ENCODE data around the gene OR5K2. TPM values are rescaled to one million over a fixed set of nuclear protein-coding genes. Genes with fewer than 3 reads are reported as not detected.

The OR5K2 gene
- total RNA-seq, 1 donor from 2014 or later: not detected

DNA sequence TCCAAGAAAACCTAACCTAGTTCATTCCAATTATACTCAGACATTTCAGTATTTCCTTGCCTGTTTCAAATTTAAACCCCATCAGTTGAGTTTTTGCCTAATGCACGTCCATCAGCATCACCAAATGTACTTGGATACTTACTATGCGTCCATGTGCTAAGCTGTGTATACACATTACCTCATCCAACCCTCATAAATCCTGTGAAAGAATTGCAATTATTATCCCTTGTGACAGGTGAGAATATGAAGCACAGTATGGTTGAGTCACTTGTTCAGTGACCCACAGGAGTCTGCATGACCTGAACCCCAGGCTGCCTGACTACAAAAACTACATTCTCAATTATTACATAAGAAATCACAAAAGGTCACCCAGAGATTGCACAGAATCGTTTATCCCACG is 2.5 kb downstream of the OR5K2 start:
- H3K27ac Mint-ChIP-seq (ENCODE audit: unreplicated experiment): no peak overlapping the region
- H3K36me3 Mint-ChIP-seq (ENCODE audit: low read depth): peaks cover 1% of the 10 kb centered on the region
- no peak for DNase-seq (ENCODE audit: low spot score)
- peaks cover 21% of the 10 kb centered on the region for H3K27me3 Mint-ChIP-seq (ENCODE audit: low read depth)
- H3K4me3 Mint-ChIP-seq (ENCODE audit: unreplicated experiment): no peak overlapping the region
- H3K4me1 Mint-ChIP-seq (ENCODE audit: low read depth): no peaks in the 10 kb centered on the region
- no peaks in the 10 kb centered on the region for H3K9me3 Mint-ChIP-seq (ENCODE audit: low read depth)
- TF ChIP-seq, protein P1, sequence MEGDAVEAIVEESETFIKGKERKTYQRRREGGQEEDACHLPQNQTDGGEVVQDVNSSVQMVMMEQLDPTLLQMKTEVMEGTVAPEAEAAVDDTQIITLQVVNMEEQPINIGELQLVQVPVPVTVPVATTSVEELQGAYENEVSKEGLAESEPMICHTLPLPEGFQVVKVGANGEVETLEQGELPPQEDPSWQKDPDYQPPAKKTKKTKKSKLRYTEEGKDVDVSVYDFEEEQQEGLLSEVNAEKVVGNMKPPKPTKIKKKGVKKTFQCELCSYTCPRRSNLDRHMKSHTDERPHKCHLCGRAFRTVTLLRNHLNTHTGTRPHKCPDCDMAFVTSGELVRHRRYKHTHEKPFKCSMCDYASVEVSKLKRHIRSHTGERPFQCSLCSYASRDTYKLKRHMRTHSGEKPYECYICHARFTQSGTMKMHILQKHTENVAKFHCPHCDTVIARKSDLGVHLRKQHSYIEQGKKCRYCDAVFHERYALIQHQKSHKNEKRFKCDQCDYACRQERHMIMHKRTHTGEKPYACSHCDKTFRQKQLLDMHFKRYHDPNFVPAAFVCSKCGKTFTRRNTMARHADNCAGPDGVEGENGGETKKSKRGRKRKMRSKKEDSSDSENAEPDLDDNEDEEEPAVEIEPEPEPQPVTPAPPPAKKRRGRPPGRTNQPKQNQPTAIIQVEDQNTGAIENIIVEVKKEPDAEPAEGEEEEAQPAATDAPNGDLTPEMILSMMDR (IDR thresholded peaks at IDR 0.05): no peak

DNA sequence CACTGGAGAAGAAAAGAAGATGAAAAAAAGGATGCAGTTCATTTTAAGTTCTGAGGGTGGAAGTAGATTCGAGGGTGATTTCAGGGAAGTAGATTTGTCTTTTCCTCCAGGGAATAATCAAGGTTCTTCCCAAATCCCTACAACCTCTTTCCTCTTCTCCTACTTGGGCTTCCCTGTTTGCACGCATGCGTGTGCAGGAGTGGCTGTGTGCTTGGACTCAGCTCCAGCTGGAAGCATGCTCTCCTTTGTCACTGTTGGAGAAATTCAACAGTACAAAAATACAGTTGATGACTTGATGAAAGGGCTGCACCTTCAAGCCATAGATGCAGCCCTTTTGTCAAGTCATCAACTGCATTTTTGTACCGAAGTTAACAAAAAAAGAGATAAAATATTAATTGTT is 3.8 kb downstream of the OR5K2 start:
- TF ChIP-seq, protein P1 (IDR thresholded peaks at IDR 0.05): no peak
- no peak overlapping the region for H3K27ac Mint-ChIP-seq (ENCODE audit: unreplicated experiment)
- peaks cover 20% of the 10 kb centered on the region for H3K27me3 Mint-ChIP-seq (ENCODE audit: low read depth)
- peaks cover 2% of the 10 kb centered on the region for H3K9me3 Mint-ChIP-seq (ENCODE audit: low read depth)
- no peak overlapping the region for H3K4me3 Mint-ChIP-seq (ENCODE audit: unreplicated experiment)
- peaks cover 1% of the 10 kb centered on the region for H3K36me3 Mint-ChIP-seq (ENCODE audit: low read depth)
- H3K4me1 Mint-ChIP-seq (ENCODE audit: low read depth): no peaks in the 10 kb centered on the region
- no peak for DNase-seq (ENCODE audit: low spot score)

DNA sequence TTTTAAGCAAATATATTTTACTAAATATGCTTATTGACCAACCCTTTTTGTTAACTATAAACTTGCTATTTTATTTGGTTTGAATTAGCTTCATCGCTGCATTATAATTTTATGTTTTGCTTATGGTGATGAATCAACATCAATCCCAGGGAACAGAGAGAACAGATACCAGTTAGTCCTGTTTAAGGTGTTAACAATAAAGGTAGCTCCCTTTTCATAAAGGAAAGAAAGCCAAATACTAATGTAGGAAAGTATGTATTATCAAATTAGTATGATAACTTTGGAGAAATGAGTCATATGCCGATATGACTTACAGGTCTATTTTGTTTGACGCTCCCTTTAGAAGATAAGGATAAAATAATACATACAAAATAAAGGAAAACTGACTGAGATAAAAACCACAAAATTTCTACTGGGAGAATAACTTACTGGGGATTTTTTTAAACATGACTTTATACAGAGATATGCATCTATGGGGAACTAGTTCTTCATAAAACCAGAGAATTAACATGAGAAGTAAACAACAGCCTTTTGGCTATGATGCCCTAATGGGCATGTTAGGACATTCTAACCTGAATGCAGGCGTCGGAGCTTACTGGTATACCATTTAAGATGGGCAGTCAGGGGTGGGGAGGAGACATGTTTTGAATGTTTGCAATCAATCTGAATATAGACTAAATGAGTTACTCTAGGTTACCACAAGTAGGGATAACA is 4.5 kb downstream of the OR5K2 start:
- Mint-ChIP-seq H3K36me3 (ENCODE audit: low read depth) (peaks cover 4% of the 10 kb centered on the region), H3K4me3 (ENCODE audit: unreplicated experiment) (no peak overlapping the region), H3K27ac (ENCODE audit: unreplicated experiment) (no peak overlapping the region), H3K4me1 (ENCODE audit: low read depth) (no peaks in the 10 kb centered on the region), H3K9me3 (ENCODE audit: low read depth) (peaks cover 2% of the 10 kb centered on the region), H3K27me3 (ENCODE audit: low read depth) (peaks cover 17% of the 10 kb centered on the region)
- TF ChIP-seq, protein P1 (IDR thresholded peaks at IDR 0.05): no peak
- no peak for DNase-seq (ENCODE audit: low spot score)

DNA sequence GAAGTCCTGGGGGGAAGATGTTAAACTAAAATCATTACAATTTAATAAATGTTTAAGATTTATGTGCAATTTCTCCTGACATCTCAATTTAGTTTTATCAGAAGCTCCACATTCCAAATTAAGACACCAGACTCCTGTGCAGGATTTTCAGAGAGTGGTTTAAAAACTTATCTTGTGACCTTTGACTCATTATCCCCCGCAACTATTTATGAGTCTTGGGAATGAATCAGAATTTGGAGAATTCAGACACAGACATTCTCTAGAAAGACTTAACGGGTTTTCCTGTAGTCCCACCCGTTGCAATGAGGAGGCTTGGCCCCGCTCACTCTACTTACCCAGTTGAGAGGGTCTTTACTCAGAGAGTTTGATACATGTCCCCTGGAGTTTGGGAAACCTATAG is 7.1 kb downstream of the OR5K2 start:
- H3K4me3 Mint-ChIP-seq (ENCODE audit: unreplicated experiment): no peak overlapping the region
- no peak for DNase-seq (ENCODE audit: low spot score)
- TF ChIP-seq, protein P1 (IDR thresholded peaks at IDR 0.05): no peak

DNA sequence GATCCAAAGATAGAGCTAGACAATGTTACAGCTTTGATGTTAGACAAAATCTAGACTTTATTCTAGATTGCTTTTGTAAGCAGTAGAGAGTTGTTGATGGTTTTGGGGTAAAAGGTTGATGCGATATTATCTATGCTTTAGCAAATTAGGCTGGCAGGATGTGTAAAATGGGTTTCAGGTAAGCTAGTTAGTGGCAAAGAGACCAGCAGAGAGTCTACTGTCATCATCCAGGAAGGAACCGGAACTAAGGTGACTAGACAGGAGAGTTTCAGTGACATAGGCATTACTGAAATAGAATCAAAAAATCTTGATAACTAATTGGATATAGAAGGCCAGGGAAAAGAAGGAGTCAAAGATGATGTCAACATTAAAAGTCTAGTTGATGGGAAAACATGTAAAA is 11.1 kb downstream of the OR5K2 start:
- no peak overlapping the region for H3K4me3 Mint-ChIP-seq (ENCODE audit: unreplicated experiment)
- H3K27ac Mint-ChIP-seq (ENCODE audit: unreplicated experiment): no peak overlapping the region
- DNase-seq (ENCODE audit: low spot score): no peak
- H3K9me3 Mint-ChIP-seq (ENCODE audit: low read depth): peaks cover 2% of the 10 kb centered on the region
- H3K4me1 Mint-ChIP-seq (ENCODE audit: low read depth): no peaks in the 10 kb centered on the region
- peaks cover 9% of the 10 kb centered on the region for H3K36me3 Mint-ChIP-seq (ENCODE audit: low read depth)
- TF ChIP-seq, protein P1 (IDR thresholded peaks at IDR 0.05): no peak
- H3K27me3 Mint-ChIP-seq (ENCODE audit: low read depth): no peaks in the 10 kb centered on the region

More for the DNA sequence above, 7.1 kb downstream of the OR5K2 start:
- peaks cover 2% of the 10 kb centered on the region for H3K9me3 Mint-ChIP-seq (ENCODE audit: low read depth)
- H3K27me3 Mint-ChIP-seq (ENCODE audit: low read depth): peaks cover 9% of the 10 kb centered on the region
- peaks cover 6% of the 10 kb centered on the region for H3K36me3 Mint-ChIP-seq (ENCODE audit: low read depth)
- H3K27ac Mint-ChIP-seq (ENCODE audit: unreplicated experiment): no peak overlapping the region
- no peaks in the 10 kb centered on the region for H3K4me1 Mint-ChIP-seq (ENCODE audit: low read depth)

Data from chondrocyte (in vitro differentiated cells).